Neural progenitor cell (in vitro differentiated cells): ENCODE results near the gene MYO1B. TPM values are rescaled to one million over a fixed set of nuclear protein-coding genes. Genes with fewer than 3 reads are reported as not detected.

Source experiments
- DNase-seq: peaks from one replicate; pipeline ENCODE4 v3.0.0-alpha.2; 2016; ENCODE audit warnings: low spot score
- H2AFZ ChIP-seq: fragments of 200-600 bp; sonication (generic); replicated peaks from 2 replicates; pipeline ENCODE4 v1.6.1; 2016; ENCODE audit warnings: antibody characterized with exemption
- H3F3A ChIP-seq: fragments of 200-600 bp; sonication (generic); 2 replicates; pipeline ENCODE4 v1.6.1; 2016; ENCODE audit warnings: antibody characterized with exemption, low read depth
- H3K27ac ChIP-seq: fragments of 200-600 bp; sonication (generic); 2 replicates; pipeline ENCODE4 v1.5.1; 2016; ENCODE audit warnings: mild to moderate bottlenecking
- H3K27me3 ChIP-seq: fragments of 200-600 bp; sonication (generic); 2 replicates; pipeline ENCODE4 v1.6.1; 2016; ENCODE audit warnings: mild to moderate bottlenecking, moderate library complexity
- H3K36me3 ChIP-seq: fragments of 200-600 bp; sonication (generic); 2 replicates; pipeline ENCODE4 v1.5.1; 2016
- H3K4me1 ChIP-seq: fragments of 200-600 bp; sonication (generic); 2 replicates; pipeline ENCODE4 v1.6.1; 2016; ENCODE audit warnings: mixed run types
- H3K4me2 ChIP-seq: fragments of 200-600 bp; sonication (generic); 2 replicates; pipeline ENCODE4 v1.6.1; 2016
- H3K4me3 ChIP-seq: fragments of 200-600 bp; sonication (generic); 2 replicates; pipeline ENCODE4 v1.5.1; 2016
- H3K79me2 ChIP-seq: fragments of 200-600 bp; sonication (generic); 2 replicates; pipeline ENCODE4 v1.6.1; 2016; ENCODE audit warnings: low read depth
- H3K9ac ChIP-seq: fragments of 200-600 bp; sonication (generic); 2 replicates; pipeline ENCODE4 v1.6.1; 2016
- H3K9me3 ChIP-seq: fragments of 200-600 bp; sonication (generic); 2 replicates; pipeline ENCODE4 v1.5.1; 2016; ENCODE audit warnings: low read depth
- H4K20me1 ChIP-seq: fragments of 200-600 bp; sonication (generic); 2 replicates; pipeline ENCODE4 v1.6.1; 2016; ENCODE audit warnings: low read depth
- H3K27ac Mint-ChIP-seq: 3 replicates; pipeline ENCODE4 v1.8.0; 2021; ENCODE audit warnings: mixed read lengths
- H3K27me3 Mint-ChIP-seq: 2 replicates; pipeline ENCODE4 v1.8.0; 2022; ENCODE audit warnings: low read depth, mild to moderate bottlenecking, inconsistent platforms, moderate library complexity, mixed read lengths; ENCODE audit not compliant: insufficient read depth
- H3K36me3 Mint-ChIP-seq: 3 replicates; pipeline ENCODE4 v1.8.0; 2021; ENCODE audit warnings: mixed read lengths
- H3K4me1 Mint-ChIP-seq: 3 replicates; pipeline ENCODE4 v1.8.0; 2021; ENCODE audit warnings: mixed read lengths
- H3K4me3 Mint-ChIP-seq: 3 replicates; pipeline ENCODE4 v1.8.0; 2021; ENCODE audit warnings: mild to moderate bottlenecking, moderate library complexity, mixed read lengths
- H3K9me3 Mint-ChIP-seq: 3 replicates; pipeline ENCODE4 v1.8.0; 2020; ENCODE audit warnings: mixed read lengths
- CTCF ChIP-seq: fragments of 200-600 bp; sonication (generic); IDR thresholded peaks from 2 replicates; pipeline ENCODE4 v1.5.1; 2017; ENCODE audit warnings: antibody characterized with exemption, mild to moderate bottlenecking
- EZH2 ChIP-seq: fragments of 200-600 bp; sonication (generic); IDR thresholded peaks from 2 replicates; pipeline ENCODE4 v1.6.1; 2017; ENCODE audit warnings: antibody characterized with exemption, mild to moderate bottlenecking, moderate library complexity
- EZH2phosphoT487 ChIP-seq: fragments of 200-600 bp; sonication (generic); IDR thresholded peaks from 2 replicates; pipeline ENCODE4 v1.6.1; 2017; ENCODE audit warnings: antibody characterized with exemption
- total RNA-seq: library from RNA; depleted of rRNA; stranded (reverse); fragments of >200 nt; gene quantifications from 2 replicates; pipeline ENCODE4 v1.2.3, GENCODE V29; 2015; ENCODE audit warnings: low replicate concordance

Gene MYO1B
- total RNA-seq, 1 donor from 2014 or later, result 88.0 TPM

- Histone ChIP-seq H3K9ac (no peak overlapping the region), H3K79me2 (peaks cover 41% of the 10 kb centered on the region), H3K27ac (no peak overlapping the region), H2AFZ (no peak overlapping the region), H3K4me2 (no peak overlapping the region), H3K4me3 (no peak overlapping the region), H4K20me1 (peaks cover 23% of the 10 kb centered on the region), H3K27me3 (no peaks in the 10 kb centered on the region), H3F3A (peaks cover 7% of the 10 kb centered on the region), H3K36me3 (no peaks in the 10 kb centered on the region), H3K4me1 (peaks cover 14% of the 10 kb centered on the region), H3K9me3 (no peaks in the 10 kb centered on the region)
- no peak for TF ChIP-seq EZH2phosphoT487
- TF ChIP-seq CTCF, result no peak
- no peak for TF ChIP-seq EZH2
- Mint-ChIP-seq H3K4me3 (no peak overlapping the region), H3K27ac (no peak overlapping the region), H3K9me3 (no peaks in the 10 kb centered on the region), H3K27me3 (no peaks in the 10 kb centered on the region), H3K4me1 (peaks cover 14% of the 10 kb centered on the region), H3K36me3 (peaks cover 29% of the 10 kb centered on the region)
- DNase-seq, result no peak
Measured at GRCh38 chr2:191301971-191302370, 56.8 kb downstream of the MYO1B start.

- peaks cover 42% of the 10 kb centered on the region for H3K79me2 ChIP-seq
- no peaks in the 10 kb centered on the region for H3K27me3 ChIP-seq
- Mint-ChIP-seq H3K4me3 (no peak overlapping the region), H3K27me3 (no peaks in the 10 kb centered on the region), H3K9me3 (no peaks in the 10 kb centered on the region), H3K36me3 (peaks cover 25% of the 10 kb centered on the region), H3K4me1 (peaks cover 14% of the 10 kb centered on the region), H3K27ac (no peak overlapping the region)
- H3K4me2 ChIP-seq, result no peak overlapping the region
- H3K4me1 ChIP-seq, result peaks cover 14% of the 10 kb centered on the region
- TF ChIP-seq CTCF (peak; percentile 40), EZH2phosphoT487 (no peak)
- H3K9me3 ChIP-seq, result no peaks in the 10 kb centered on the region
- peaks cover 7% of the 10 kb centered on the region for H3F3A ChIP-seq
- no peak overlapping the region for H3K9ac ChIP-seq
- no peaks in the 10 kb centered on the region for H3K36me3 ChIP-seq
- peaks cover 20% of the 10 kb centered on the region for H4K20me1 ChIP-seq
- H3K4me3 ChIP-seq, result no peak overlapping the region
- no peak overlapping the region for H3K27ac ChIP-seq
- no peak overlapping the region for H2AFZ ChIP-seq
- peak; percentile 17 for DNase-seq
Measured at GRCh38 chr2:191302459-191303139, 57.4 kb downstream of the MYO1B start.

- Histone ChIP-seq H3K79me2 (peaks cover 46% of the 10 kb centered on the region), H3K4me3 (no peak overlapping the region), H3K4me2 (no peak overlapping the region), H3K9me3 (no peaks in the 10 kb centered on the region), H3K36me3 (no peaks in the 10 kb centered on the region), H3K27me3 (no peaks in the 10 kb centered on the region), H3K9ac (no peak overlapping the region), H3F3A (peaks cover 7% of the 10 kb centered on the region), H2AFZ (no peak overlapping the region), H3K27ac (no peak overlapping the region), H4K20me1 (peaks cover 20% of the 10 kb centered on the region), H3K4me1 (peaks cover 14% of the 10 kb centered on the region)
- Mint-ChIP-seq H3K27ac (no peak overlapping the region), H3K9me3 (no peaks in the 10 kb centered on the region), H3K4me3 (no peak overlapping the region), H3K27me3 (no peaks in the 10 kb centered on the region), H3K4me1 (peaks cover 14% of the 10 kb centered on the region), H3K36me3 (peaks cover 24% of the 10 kb centered on the region)
- DNase-seq, result no peak
- no peak for TF ChIP-seq EZH2phosphoT487
- TF ChIP-seq EZH2, result no peak
- TF ChIP-seq CTCF, result no peak
Measured at GRCh38 chr2:191303140-191304005, 58.2 kb downstream of the MYO1B start.
